ENCODE data around the gene IRF8. TPM values are rescaled to one million over a fixed set of nuclear protein-coding genes. Genes with fewer than 3 reads are reported as not detected.

IRF8 gene
- total and polyA plus RNA-seq, 2 of the 13 experiments (the other 11 are each of a cell fraction or from before 2014, with no cell fraction given), result not detected

GRCh38 chr16:85940214-85940613 is 41.3 kb downstream of the IRF8 start (continued):
- TF ChIP-seq, protein P1, sequence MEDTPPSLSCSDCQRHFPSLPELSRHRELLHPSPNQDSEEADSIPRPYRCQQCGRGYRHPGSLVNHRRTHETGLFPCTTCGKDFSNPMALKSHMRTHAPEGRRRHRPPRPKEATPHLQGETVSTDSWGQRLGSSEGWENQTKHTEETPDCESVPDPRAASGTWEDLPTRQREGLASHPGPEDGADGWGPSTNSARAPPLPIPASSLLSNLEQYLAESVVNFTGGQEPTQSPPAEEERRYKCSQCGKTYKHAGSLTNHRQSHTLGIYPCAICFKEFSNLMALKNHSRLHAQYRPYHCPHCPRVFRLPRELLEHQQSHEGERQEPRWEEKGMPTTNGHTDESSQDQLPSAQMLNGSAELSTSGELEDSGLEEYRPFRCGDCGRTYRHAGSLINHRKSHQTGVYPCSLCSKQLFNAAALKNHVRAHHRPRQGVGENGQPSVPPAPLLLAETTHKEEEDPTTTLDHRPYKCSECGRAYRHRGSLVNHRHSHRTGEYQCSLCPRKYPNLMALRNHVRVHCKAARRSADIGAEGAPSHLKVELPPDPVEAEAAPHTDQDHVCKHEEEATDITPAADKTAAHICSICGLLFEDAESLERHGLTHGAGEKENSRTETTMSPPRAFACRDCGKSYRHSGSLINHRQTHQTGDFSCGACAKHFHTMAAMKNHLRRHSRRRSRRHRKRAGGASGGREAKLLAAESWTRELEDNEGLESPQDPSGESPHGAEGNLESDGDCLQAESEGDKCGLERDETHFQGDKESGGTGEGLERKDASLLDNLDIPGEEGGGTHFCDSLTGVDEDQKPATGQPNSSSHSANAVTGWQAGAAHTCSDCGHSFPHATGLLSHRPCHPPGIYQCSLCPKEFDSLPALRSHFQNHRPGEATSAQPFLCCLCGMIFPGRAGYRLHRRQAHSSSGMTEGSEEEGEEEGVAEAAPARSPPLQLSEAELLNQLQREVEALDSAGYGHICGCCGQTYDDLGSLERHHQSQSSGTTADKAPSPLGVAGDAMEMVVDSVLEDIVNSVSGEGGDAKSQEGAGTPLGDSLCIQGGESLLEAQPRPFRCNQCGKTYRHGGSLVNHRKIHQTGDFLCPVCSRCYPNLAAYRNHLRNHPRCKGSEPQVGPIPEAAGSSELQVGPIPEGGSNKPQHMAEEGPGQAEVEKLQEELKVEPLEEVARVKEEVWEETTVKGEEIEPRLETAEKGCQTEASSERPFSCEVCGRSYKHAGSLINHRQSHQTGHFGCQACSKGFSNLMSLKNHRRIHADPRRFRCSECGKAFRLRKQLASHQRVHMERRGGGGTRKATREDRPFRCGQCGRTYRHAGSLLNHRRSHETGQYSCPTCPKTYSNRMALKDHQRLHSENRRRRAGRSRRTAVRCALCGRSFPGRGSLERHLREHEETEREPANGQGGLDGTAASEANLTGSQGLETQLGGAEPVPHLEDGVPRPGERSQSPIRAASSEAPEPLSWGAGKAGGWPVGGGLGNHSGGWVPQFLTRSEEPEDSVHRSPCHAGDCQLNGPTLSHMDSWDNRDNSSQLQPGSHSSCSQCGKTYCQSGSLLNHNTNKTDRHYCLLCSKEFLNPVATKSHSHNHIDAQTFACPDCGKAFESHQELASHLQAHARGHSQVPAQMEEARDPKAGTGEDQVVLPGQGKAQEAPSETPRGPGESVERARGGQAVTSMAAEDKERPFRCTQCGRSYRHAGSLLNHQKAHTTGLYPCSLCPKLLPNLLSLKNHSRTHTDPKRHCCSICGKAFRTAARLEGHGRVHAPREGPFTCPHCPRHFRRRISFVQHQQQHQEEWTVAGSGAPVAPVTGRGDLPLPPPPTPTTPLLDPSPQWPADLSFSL (CRISPR knock-in tag; IDR thresholded peaks at IDR 0.05), result no peak
- TF ChIP-seq MXI1 (IDR thresholded peaks at IDR 0.05; ENCODE audit: borderline replicate concordance, low read depth, low read length), result 0 out of 3 replicates have a peak, but pooled peaks have one; percentile 18
- TF ChIP-seq, protein P2, sequence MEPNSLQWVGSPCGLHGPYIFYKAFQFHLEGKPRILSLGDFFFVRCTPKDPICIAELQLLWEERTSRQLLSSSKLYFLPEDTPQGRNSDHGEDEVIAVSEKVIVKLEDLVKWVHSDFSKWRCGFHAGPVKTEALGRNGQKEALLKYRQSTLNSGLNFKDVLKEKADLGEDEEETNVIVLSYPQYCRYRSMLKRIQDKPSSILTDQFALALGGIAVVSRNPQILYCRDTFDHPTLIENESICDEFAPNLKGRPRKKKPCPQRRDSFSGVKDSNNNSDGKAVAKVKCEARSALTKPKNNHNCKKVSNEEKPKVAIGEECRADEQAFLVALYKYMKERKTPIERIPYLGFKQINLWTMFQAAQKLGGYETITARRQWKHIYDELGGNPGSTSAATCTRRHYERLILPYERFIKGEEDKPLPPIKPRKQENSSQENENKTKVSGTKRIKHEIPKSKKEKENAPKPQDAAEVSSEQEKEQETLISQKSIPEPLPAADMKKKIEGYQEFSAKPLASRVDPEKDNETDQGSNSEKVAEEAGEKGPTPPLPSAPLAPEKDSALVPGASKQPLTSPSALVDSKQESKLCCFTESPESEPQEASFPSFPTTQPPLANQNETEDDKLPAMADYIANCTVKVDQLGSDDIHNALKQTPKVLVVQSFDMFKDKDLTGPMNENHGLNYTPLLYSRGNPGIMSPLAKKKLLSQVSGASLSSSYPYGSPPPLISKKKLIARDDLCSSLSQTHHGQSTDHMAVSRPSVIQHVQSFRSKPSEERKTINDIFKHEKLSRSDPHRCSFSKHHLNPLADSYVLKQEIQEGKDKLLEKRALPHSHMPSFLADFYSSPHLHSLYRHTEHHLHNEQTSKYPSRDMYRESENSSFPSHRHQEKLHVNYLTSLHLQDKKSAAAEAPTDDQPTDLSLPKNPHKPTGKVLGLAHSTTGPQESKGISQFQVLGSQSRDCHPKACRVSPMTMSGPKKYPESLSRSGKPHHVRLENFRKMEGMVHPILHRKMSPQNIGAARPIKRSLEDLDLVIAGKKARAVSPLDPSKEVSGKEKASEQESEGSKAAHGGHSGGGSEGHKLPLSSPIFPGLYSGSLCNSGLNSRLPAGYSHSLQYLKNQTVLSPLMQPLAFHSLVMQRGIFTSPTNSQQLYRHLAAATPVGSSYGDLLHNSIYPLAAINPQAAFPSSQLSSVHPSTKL (CRISPR knock-in tag; IDR thresholded peaks at IDR 0.05), result 0 out of 2 replicates have a peak, but pooled peaks have one; percentile 32
- TF ChIP-seq, protein P3, sequence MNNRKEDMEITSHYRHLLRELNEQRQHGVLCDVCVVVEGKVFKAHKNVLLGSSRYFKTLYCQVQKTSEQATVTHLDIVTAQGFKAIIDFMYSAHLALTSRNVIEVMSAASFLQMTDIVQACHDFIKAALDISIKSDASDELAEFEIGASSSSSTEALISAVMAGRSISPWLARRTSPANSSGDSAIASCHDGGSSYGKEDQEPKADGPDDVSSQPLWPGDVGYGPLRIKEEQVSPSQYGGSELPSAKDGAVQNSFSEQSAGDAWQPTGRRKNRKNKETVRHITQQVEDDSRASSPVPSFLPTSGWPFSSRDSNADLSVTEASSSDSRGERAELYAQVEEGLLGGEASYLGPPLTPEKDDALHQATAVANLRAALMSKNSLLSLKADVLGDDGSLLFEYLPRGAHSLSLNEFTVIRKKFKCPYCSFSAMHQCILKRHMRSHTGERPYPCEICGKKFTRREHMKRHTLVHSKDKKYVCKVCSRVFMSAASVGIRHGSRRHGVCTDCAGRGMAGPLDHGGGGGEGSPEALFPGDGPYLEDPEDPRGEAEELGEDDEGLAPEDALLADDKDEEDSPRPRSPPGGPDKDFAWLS (CRISPR knock-in tag; IDR thresholded peaks at IDR 0.05; ENCODE audit: borderline replicate concordance), result no peak
- TF ChIP-seq ZSCAN9 (CRISPR knock-in tag; IDR thresholded peaks at IDR 0.05; ENCODE audit: borderline replicate concordance), result no peak
- TF ChIP-seq, protein P4, sequence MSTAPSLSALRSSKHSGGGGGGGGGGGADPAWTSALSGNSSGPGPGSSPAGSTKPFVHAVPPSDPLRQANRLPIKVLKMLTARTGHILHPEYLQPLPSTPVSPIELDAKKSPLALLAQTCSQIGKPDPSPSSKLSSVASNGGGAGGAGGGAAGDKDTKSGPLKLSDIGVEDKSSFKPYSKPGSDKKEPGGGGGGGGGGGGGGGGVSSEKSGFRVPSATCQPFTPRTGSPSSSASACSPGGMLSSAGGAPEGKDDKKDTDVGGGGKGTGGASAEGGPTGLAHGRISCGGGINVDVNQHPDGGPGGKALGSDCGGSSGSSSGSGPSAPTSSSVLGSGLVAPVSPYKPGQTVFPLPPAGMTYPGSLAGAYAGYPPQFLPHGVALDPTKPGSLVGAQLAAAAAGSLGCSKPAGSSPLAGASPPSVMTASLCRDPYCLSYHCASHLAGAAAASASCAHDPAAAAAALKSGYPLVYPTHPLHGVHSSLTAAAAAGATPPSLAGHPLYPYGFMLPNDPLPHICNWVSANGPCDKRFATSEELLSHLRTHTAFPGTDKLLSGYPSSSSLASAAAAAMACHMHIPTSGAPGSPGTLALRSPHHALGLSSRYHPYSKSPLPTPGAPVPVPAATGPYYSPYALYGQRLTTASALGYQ (CRISPR knock-in tag; IDR thresholded peaks at IDR 0.05), result no peak
- TF ChIP-seq MTF1 (CRISPR knock-in tag; IDR thresholded peaks at IDR 0.05), result no peak
- TF ChIP-seq ETV5 (CRISPR knock-in tag; IDR thresholded peaks at IDR 0.05; ENCODE audit: borderline replicate concordance), result no peak; the same call in 1 of the 2 replicates
- no peak for TF ChIP-seq SETDB1 (CRISPR knock-in tag; IDR thresholded peaks at IDR 0.05; ENCODE audit: borderline replicate concordance)

Measured in HepG2 (cell line).